Coronary artery (tissue), 2 donors: Measurements from ENCODE around the gene SLC9A3.

Experiments
- DNase-seq: peaks from one replicate; pipeline ENCODE4 v3.0.0-alpha.2; 2017; ENCODE audit warnings: low spot score
- H3K27ac ChIP-seq, 2 donors: fragments of 200-600 bp; sonication (generic); one replicate each; pipeline ENCODE4 v1.5.1; 2016 to 2019
- H3K4me3 ChIP-seq: fragments of 200-600 bp; sonication (generic); 2 replicates; pipeline ENCODE4 v1.5.1; 2016; ENCODE audit warnings: mild to moderate bottlenecking, moderate library complexity
- TF ChIP-seq, protein P1 (sequence below): fragments of 200-600 bp; sonication (generic); IDR thresholded peaks from one replicate; pipeline ENCODE4 v1.5.1; 2019; ENCODE audit warnings: antibody characterized with exemption

Gene SLC9A3

DNA sequence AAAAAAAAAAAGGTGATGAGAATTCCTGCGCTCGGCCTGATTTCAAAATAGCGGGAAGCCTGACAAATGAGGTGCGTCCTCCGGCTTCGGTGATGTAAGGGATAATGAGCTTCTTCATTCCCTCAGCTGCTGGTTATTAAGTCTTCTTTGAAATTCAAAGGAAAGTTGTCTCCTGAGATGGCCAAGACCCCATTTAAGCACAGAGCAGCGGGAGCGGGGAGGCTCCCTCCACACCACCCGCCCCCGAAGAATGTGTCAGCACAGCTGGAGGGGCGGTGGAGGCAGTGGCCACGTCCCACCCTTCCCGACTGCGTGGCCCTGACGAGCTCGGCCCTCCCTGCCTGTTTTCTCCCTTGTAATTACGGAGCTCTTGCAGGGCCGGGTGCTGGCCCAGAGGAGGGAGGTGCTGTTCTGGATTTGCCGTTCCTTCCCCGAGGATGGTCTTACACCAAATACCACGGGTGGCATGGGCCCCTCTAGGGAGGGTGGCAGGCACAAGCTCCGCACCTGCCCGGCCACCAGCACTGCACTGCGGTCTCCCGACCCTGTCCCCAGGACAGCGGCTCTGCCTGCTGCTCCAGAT lies 31.0 kb downstream of the SLC9A3 start:
- TF ChIP-seq, protein P1, sequence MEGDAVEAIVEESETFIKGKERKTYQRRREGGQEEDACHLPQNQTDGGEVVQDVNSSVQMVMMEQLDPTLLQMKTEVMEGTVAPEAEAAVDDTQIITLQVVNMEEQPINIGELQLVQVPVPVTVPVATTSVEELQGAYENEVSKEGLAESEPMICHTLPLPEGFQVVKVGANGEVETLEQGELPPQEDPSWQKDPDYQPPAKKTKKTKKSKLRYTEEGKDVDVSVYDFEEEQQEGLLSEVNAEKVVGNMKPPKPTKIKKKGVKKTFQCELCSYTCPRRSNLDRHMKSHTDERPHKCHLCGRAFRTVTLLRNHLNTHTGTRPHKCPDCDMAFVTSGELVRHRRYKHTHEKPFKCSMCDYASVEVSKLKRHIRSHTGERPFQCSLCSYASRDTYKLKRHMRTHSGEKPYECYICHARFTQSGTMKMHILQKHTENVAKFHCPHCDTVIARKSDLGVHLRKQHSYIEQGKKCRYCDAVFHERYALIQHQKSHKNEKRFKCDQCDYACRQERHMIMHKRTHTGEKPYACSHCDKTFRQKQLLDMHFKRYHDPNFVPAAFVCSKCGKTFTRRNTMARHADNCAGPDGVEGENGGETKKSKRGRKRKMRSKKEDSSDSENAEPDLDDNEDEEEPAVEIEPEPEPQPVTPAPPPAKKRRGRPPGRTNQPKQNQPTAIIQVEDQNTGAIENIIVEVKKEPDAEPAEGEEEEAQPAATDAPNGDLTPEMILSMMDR = no peak
- no peak overlapping the region for H3K4me3 ChIP-seq
- DNase-seq = no peak
- H3K27ac ChIP-seq = no peak overlapping the region

DNA sequence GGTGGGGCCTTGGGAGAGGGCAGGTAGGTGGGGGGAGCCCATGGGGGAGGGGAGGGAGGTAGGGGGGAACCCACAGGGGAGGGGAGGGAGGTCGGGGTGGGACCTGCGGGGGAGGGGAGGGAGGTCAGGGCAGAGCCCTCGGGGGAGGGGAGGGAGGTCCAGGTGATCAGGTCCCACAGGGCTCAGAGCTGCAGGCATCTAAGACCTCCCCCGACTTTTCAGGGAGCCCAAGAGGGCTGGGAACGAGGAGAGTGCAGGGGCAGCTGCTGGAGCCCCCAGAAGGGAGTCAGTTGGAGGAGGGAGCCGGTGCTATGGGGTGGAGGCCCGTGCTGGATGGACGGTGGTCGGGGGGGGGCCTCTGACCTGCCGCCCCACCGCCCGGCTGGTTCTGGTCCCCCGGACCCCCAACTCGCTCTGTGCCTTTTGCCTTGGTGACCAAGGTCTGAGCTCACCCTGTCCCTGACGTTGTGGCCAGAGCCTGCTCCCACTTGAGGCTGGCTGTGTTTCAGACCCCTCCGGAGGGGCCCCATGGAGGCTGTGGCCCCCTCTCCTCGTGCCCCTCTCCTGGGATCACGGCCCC lies 31.8 kb downstream of the SLC9A3 start:
- no peak for DNase-seq
- H3K4me3 ChIP-seq = no peak overlapping the region
- no peak overlapping the region for H3K27ac ChIP-seq
- TF ChIP-seq, protein P1 = no peak

DNA sequence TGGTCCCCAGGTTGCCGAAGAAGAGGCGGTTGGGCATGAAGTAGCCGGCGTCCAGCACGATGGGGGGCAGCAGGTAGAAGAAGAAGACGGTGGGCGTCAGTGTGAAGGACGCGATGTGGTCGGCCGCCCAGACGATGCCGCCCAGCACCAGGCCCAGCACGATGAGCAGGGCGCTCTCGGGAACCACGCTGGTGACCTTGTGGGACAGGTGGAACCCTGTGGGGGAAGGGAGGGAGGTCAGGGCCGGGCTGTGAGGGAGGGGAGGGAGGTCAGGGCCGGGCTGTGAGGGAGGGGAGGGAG lies 32.4 kb downstream of the SLC9A3 start:
- no peak for DNase-seq
- TF ChIP-seq, protein P1 = no peak
- H3K27ac ChIP-seq = no peak overlapping the region
- no peak overlapping the region for H3K4me3 ChIP-seq

DNA sequence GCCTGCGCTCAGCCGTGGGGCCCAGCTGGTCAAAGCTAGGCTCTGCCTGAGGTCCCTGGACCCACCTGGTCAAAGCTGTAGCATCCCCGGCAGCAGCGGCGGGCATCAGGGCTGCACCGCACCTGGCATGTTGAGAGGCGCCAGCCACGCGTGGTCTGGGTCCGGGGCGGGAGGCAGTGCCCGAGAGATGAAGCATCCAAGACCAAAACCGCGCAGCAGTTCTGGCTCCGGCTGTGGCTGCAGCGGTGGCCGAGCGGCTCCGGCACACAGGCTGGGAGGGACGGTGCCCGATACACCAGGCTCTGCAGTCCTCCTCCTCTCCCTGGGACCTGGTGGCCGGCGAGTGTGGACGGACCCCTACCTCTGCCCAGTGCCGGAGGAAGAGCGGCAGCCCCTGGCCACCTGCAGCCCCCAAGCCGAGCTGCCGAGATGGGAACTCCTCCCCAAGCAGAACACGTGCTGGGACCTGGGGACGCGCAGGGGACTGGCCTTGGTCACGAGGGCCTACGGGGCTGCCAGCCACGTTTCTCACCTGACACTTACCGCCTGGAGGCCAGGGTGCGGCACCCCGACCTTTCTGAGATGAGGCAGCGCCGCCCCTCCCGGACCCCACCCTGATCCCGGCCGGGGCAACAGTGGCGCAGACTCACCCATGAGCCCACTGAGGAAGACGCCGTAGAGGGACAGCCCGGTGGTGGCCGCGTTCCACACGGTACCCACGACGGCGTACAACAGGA lies 33.0 kb downstream of the SLC9A3 start:
- DNase-seq = no peak
- H3K27ac ChIP-seq = no peak overlapping the region
- H3K4me3 ChIP-seq = no peak overlapping the region
- TF ChIP-seq, protein P1 = no peak

DNA sequence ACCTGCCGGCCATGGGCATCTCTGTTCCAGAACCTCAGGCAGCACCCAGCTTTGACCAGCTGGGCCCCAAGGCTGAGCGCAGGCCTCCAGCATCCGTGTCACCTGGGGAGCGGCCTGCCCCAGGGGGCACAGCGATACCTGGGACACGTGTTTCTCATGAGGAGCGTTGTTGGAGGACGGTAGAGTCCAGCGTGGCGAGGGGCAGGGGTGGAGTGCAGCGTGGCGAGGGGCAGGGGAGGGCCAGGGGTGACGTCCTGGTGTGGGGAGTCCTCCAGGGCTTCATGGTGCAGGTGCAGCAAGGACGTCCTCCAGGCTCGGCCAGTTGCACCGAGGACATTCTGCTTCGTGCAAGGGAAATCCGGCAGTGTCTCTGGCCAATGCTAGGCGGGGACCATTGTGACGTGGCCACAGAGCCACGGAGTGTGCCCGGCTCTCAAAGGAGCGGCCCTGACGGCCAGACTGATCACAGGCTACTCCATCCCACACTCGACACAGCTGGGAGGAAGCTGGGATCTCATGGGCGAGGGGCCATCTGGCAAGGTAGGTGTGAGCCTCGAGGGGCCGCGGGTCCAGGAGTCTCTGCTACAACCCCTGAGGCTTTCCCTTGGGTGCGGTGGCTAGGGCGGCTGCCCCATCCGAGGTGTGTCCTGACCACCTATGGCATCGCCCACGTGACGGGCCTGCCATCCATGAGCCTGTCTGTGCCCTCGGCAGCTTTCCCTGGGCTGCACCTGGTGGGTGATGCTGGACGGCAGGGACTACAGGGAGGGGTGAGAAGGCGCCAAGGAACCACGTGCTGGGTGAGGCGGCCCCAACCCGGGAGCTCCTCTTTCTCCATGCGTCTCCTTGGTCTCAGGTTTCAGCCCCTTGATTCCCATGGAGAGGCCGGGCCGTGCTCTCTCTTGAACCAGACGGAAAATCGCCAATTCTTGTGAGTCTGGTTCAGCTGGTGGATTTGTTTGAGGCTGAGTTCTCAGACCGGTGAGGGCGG lies 33.8 kb downstream of the SLC9A3 start:
- Histone ChIP-seq H3K27ac (no peak overlapping the region), H3K4me3 (no peak overlapping the region)
- TF ChIP-seq, protein P1 = no peak
- DNase-seq = no peak

DNA sequence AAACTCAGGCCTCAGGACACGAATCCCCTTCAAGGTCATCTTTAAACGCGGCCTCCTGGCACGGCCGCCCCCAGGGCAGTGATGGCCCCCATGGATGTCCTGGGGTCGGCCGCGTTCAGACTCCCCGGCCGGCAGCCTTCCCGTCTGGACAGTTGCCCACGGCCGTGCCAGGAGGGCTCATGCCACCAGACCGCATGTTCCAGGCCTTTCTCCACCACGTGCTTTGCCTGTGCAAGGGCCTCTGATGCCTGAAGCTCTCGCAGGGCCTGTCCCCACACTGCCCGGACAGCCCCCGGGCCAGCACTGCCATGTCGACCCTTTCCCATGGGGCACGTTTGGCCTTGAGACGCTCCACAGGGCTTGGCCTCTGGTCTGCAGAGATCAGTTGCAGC lies 34.6 kb downstream of the SLC9A3 start:
- Histone ChIP-seq H3K4me3 (no peak overlapping the region), H3K27ac (no peak overlapping the region)
- TF ChIP-seq, protein P1 = no peak
- no peak for DNase-seq
